Measurements from ENCODE around the gene SMIM14.
"Not testable (repeated sequence)": the region's sequence is repeated elsewhere in the genome, so short reads cannot be mapped to it uniquely, and the experiment has no call there.

The SMIM14 gene

GRCh38 chr4:39642885-39643552 lies 4.4 kb upstream of the SMIM14 start:
- no peak for DNase-seq

- no peak for DNase-seq
These were observed 2.8 kb upstream of the SMIM14 start for GRCh38 chr4:39641451-39641850.

GRCh38 chr4:39637586-39638353 lies 895 bp downstream of the SMIM14 start:
- DNase-seq = no peak

GRCh38 chr4:39637221-39637585 lies 1.5 kb downstream of the SMIM14 start:
- no peak for DNase-seq

GRCh38 chr4:39636531-39637184 lies 2.0 kb downstream of the SMIM14 start:
- no peak for DNase-seq

GRCh38 chr4:39635023-39635422 lies 3.6 kb downstream of the SMIM14 start:
- DNase-seq = no peak

GRCh38 chr4:39631700-39632079 lies 7.0 kb downstream of the SMIM14 start:
- no peak for DNase-seq

- DNase-seq = no peak
These were observed 11.3 kb downstream of the SMIM14 start for GRCh38 chr4:39627413-39627812.

GRCh38 chr4:39626913-39627312 lies 11.8 kb downstream of the SMIM14 start:
- no peak for DNase-seq

- DNase-seq = no peak
These were observed 12.4 kb downstream of the SMIM14 start for GRCh38 chr4:39626261-39626660.

GRCh38 chr4:39621582-39621981 lies 17.1 kb downstream of the SMIM14 start:
- DNase-seq = no peak

GRCh38 chr4:39620551-39621313 lies 17.9 kb downstream of the SMIM14 start:
- no peak for DNase-seq

GRCh38 chr4:39617534-39617933 lies 21.1 kb downstream of the SMIM14 start:
- DNase-seq = no peak

GRCh38 chr4:39616651-39617050 lies 22.0 kb downstream of the SMIM14 start:
- DNase-seq = no peak

GRCh38 chr4:39616112-39616511 lies 22.6 kb downstream of the SMIM14 start:
- DNase-seq = not testable (repeated sequence)

- no peak for DNase-seq
These were observed 24.0 kb downstream of the SMIM14 start for GRCh38 chr4:39614487-39615162.

- DNase-seq = no peak
These were observed 25.5 kb downstream of the SMIM14 start for GRCh38 chr4:39613093-39613656.

GRCh38 chr4:39609454-39609931 lies 29.2 kb downstream of the SMIM14 start:
- DNase-seq = no peak

GRCh38 chr4:39608451-39608850 lies 30.2 kb downstream of the SMIM14 start:
- no peak for DNase-seq

GRCh38 chr4:39606747-39607146 lies 31.9 kb downstream of the SMIM14 start:
- DNase-seq = no peak

GRCh38 chr4:39597695-39598381 lies 40.8 kb downstream of the SMIM14 start:
- no peak for DNase-seq

GRCh38 chr4:39596971-39597370 lies 41.7 kb downstream of the SMIM14 start:
- no peak for DNase-seq

All from activated CD4-positive, CD25-positive, alpha-beta regulatory T cell treated with anti-CD3 and anti-CD28 coated beads, Interleukin-2, amount 50 U/mL, for 72 hours (primary cell).